HL-60 (cell line): ENCODE data around the gene GLI3.

Experiments used
- CTCF ChIP-seq: IDR thresholded peaks from one replicate; pipeline ENCODE4 v1.5.1; 2011; ENCODE audit warnings: low read length, control low read depth, inconsistent platforms; ENCODE audit not compliant: insufficient read depth
- GABPA ChIP-seq: IDR thresholded peaks from 2 replicates; pipeline ENCODE4 v1.6.1; 2012; ENCODE audit warnings: low read depth
- POLR2AphosphoS5 ChIP-seq: IDR thresholded peaks from 2 replicates; pipeline ENCODE4 v1.6.1; 2012; ENCODE audit warnings: low read depth
- TF ChIP-seq, protein P1 (sequence below): IDR thresholded peaks from 2 replicates; pipeline ENCODE4 v1.6.1; 2012; ENCODE audit warnings: low read depth; ENCODE audit not compliant: insufficient replicate concordance

DNA sequence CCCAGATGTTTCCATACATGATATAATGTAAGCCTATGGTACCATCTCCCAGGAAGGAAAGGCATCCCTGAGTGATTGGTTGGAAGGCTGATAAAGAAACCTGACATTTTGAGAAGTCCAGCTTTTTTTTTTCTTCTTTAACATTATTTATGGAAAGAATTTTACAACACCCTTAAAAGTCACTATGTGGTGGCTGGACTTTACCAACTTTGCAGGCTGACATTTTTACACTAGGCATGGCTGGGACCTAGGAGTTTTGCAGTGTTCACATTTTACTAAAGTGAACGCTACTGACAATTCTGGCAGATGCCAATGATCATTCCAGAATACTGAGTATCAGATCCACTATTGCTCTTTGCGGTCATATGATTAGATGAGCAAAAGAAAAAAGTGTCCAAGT, 239.9 kb downstream of the GLI3 start:
- TF ChIP-seq CTCF = no peak
- no peak for TF ChIP-seq POLR2AphosphoS5
- no peak for TF ChIP-seq GABPA
- TF ChIP-seq, protein P1, sequence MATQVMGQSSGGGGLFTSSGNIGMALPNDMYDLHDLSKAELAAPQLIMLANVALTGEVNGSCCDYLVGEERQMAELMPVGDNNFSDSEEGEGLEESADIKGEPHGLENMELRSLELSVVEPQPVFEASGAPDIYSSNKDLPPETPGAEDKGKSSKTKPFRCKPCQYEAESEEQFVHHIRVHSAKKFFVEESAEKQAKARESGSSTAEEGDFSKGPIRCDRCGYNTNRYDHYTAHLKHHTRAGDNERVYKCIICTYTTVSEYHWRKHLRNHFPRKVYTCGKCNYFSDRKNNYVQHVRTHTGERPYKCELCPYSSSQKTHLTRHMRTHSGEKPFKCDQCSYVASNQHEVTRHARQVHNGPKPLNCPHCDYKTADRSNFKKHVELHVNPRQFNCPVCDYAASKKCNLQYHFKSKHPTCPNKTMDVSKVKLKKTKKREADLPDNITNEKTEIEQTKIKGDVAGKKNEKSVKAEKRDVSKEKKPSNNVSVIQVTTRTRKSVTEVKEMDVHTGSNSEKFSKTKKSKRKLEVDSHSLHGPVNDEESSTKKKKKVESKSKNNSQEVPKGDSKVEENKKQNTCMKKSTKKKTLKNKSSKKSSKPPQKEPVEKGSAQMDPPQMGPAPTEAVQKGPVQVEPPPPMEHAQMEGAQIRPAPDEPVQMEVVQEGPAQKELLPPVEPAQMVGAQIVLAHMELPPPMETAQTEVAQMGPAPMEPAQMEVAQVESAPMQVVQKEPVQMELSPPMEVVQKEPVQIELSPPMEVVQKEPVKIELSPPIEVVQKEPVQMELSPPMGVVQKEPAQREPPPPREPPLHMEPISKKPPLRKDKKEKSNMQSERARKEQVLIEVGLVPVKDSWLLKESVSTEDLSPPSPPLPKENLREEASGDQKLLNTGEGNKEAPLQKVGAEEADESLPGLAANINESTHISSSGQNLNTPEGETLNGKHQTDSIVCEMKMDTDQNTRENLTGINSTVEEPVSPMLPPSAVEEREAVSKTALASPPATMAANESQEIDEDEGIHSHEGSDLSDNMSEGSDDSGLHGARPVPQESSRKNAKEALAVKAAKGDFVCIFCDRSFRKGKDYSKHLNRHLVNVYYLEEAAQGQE = no peak
